Gastroesophageal sphincter (tissue), 4 donors: Measurements from ENCODE around the gene TCF4. TPM values are rescaled to one million over a fixed set of nuclear protein-coding genes. Genes with fewer than 3 reads are reported as not detected.
A peak's percentile ranks its signal among the peaks of the same experiment; 100 is the strongest.

Experiments
- ATAC-seq: fragments of 150-250 bp; one replicate; pipeline ENCODE4 v1.9.1; 2016; ENCODE audit warnings: mild to moderate bottlenecking, moderate library complexity
- H3K27ac ChIP-seq, 4 donors: fragments of 200-600 bp; sonication (generic) in 3 of 4; 1 replicate in 3 of 4; 2 replicates in 1 of 4; pipeline ENCODE4 v1.5.1; 2016 to 2019
- H3K27me3 ChIP-seq: fragments of 200-600 bp; sonication (generic); one replicate; pipeline ENCODE4 v1.5.1; 2019
- H3K36me3 ChIP-seq, 2 donors: fragments of 200-600 bp; sonication (generic); one replicate each; pipeline ENCODE4 v1.5.1; 2019; ENCODE audit warnings: control low read depth in 1 of 2
- H3K4me1 ChIP-seq, 3 donors: fragments of 200-600 bp; sonication (generic); 1 replicate in 2 of 3; 2 replicates in 1 of 3; pipeline ENCODE4 v1.5.1; 2016 to 2019; ENCODE audit warnings: control low read depth in 2 of 3
- H3K4me3 ChIP-seq, 2 donors: fragments of 200-600 bp; sonication (generic); one replicate each; pipeline ENCODE4 v1.5.1; 2019; ENCODE audit warnings: mild to moderate bottlenecking in 1 of 2, moderate library complexity in 1 of 2
- H3K9me3 ChIP-seq, 3 donors: fragments of 200-600 bp; sonication (generic); one replicate each; pipeline ENCODE4 v1.5.1; 2017 to 2019; ENCODE audit warnings: control low read depth in 2 of 3
- EP300 ChIP-seq: sonication (generic); formaldehyde crosslinking; IDR thresholded peaks from one replicate; pipeline ENCODE4 v1.6.1; 2017; ENCODE audit warnings: antibody characterized with exemption, mild to moderate bottlenecking
- POLR2A ChIP-seq, 2 donors: fragments of 450-650 bp; IDR thresholded peaks; one replicate each; pipeline ENCODE4 v1.6.1; 2017; ENCODE audit warnings: antibody characterized with exemption in 2 of 2, mild to moderate bottlenecking in 2 of 2, moderate library complexity in 1 of 2
- POLR2AphosphoS5 ChIP-seq: sonication (generic); formaldehyde crosslinking; IDR thresholded peaks from one replicate; pipeline ENCODE4 v1.6.1; 2017; ENCODE audit warnings: antibody characterized with exemption
- WGBS, 2 donors: methylation state at CpG; one replicate each; pipeline ENCODE4 v1.1.5; 2018; ENCODE audit warnings: low coverage in 1 of 2; 5-methylcytosine and 5-hydroxymethylcytosine counted together
- total RNA-seq, 4 donors: library from RNA; depleted of rRNA; stranded (reverse); fragments of >200 nt; gene quantifications; one replicate each; pipeline ENCODE4 v1.1.0, GENCODE V29; 2016
- TF ChIP-seq, protein P1 (sequence below), 4 experiments: fragments of 200-600 bp in 2 of 4; fragments of 450-650 bp in 2 of 4; sonication (generic) in 1 of 4; IDR thresholded peaks; one replicate each; pipeline ENCODE4 v1.5.1; 2017 to 2019; ENCODE audit warnings: antibody characterized with exemption in 4 of 4, mild to moderate bottlenecking in 2 of 4, moderate library complexity in 2 of 4

Gene TCF4
- total RNA-seq: 10 to 100 TPM; 64.1 to 87.6 (median 76.2) TPM

DNA sequence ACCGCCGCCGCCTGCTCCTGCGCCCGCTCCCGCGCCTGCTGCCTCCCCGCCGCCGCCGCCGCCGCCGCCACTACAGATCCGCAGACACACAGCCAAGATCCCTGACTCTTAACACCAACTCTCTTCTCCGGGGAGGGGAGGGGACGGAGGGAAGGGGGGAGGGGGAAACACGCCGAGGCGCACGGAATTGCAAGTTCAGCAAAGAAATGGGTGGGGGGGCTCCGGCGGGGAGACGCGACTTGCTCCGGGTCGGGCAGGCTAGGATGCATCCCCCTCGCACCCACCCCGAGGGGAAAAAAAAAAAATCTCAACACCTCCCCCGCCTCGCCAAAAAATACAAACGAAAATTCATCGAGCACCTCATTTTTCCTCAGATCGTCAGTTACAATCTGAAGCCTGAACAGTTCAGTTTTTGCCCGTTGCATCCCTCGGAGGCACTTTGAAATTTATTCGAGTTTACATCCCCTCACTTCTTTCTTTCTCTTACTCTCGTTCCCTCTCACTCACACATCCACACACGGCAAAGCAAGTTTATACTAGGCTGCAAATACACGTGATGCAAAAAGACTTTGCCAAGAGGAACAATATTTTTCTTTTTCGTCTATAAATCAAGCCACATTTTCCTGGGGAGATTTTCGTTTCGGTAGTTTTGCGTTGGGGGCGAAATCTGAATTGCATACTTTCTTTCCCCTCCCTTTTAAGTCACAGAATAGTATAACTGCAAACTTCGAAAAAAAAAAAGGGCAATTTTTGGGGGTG, at the start of gene TCF4:
Gene TCF4, minus strand, starts transcription at position 82 of the 759 bp plus-strand sequence. CDS start 1,076 bp downstream, outside the sequence.
- H3K4me1 ChIP-seq: peaks cover 0 to 43% (median 3%) of the 10 kb centered on the region in 3 donors
- WGBS, 2 donors: 1% methylated on average over 23 to 25 of the region's 46 CpGs
- ATAC-seq: peak; percentile 32
- H3K36me3 ChIP-seq: no peaks in the 10 kb centered on the region
- no peak for TF ChIP-seq POLR2A (IDR thresholded peaks at IDR 0.05)
- TF ChIP-seq EP300: no peak
- no peak for TF ChIP-seq POLR2AphosphoS5
- TF ChIP-seq, protein P1, sequence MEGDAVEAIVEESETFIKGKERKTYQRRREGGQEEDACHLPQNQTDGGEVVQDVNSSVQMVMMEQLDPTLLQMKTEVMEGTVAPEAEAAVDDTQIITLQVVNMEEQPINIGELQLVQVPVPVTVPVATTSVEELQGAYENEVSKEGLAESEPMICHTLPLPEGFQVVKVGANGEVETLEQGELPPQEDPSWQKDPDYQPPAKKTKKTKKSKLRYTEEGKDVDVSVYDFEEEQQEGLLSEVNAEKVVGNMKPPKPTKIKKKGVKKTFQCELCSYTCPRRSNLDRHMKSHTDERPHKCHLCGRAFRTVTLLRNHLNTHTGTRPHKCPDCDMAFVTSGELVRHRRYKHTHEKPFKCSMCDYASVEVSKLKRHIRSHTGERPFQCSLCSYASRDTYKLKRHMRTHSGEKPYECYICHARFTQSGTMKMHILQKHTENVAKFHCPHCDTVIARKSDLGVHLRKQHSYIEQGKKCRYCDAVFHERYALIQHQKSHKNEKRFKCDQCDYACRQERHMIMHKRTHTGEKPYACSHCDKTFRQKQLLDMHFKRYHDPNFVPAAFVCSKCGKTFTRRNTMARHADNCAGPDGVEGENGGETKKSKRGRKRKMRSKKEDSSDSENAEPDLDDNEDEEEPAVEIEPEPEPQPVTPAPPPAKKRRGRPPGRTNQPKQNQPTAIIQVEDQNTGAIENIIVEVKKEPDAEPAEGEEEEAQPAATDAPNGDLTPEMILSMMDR (IDR thresholded peaks at IDR 0.05): no peak
- H3K27ac ChIP-seq: peak within 1 kb of the TSS; percentile 70 to 91 (median 90)
- H3K27me3 ChIP-seq: no peaks in the 10 kb centered on the region
- peak within 1 kb of the TSS; percentile 73 to 75 for H3K4me3 ChIP-seq
- no peaks in the 10 kb centered on the region for H3K9me3 ChIP-seq

DNA sequence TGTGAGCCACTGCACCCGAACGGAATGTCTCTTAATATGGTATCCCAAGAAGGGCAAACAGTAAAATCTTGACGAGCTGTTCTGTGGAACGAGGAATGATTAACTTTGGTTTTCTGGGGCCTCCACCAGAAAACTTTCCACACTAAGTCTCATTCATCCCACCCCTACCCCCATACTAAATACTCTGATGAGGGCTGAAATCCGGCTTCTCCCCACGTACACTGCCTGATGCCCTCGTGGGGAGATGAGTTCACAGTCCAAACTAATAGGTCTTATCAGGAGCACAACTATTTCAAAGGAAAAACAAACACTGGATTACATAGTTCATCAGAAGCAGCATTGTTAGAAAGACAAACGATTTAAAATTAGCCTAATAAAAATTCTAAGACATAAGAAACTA, 49.2 kb upstream of the TCF4 start:
- ATAC-seq: no peak
- no peak overlapping the region for H3K27ac ChIP-seq
- H3K4me1 ChIP-seq: no peaks in the 10 kb centered on the region
- H3K27me3 ChIP-seq: no peaks in the 10 kb centered on the region
- H3K4me3 ChIP-seq: no peak overlapping the region
- H3K36me3 ChIP-seq: no peaks in the 10 kb centered on the region
- TF ChIP-seq POLR2AphosphoS5 (no peak), EP300 (no peak), POLR2A (IDR thresholded peaks at IDR 0.05) (no peak)
- TF ChIP-seq, protein P1 (IDR thresholded peaks at IDR 0.05): no peak
- WGBS, 2 donors: 60 to 63% methylated on average over 1 to 6 of the region's 8 CpGs
- H3K9me3 ChIP-seq: peaks cover 0 to 11% (median 0%) of the 10 kb centered on the region in 3 donors

DNA sequence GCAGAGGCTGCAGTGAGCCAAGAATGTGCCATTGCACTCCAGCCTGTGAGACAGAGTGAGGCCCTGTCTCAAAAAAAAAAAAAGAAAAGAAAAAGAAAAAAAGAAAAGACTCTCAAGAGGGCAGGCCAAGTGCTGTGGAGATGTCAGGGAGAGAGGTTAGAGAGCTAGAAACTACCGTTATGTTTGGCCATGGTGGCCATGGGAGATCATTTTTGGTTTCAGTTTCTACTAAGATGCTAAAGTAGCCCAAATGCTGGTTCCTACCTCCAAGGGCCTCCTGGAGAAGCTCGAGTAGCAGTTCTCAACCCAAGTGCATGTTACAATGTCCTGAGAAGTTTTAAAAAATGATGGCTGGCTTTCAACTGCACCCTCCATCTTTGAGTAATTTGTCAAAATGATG, 47.4 kb upstream of the TCF4 start:
- H3K27ac ChIP-seq: no peak overlapping the region
- no peak for ATAC-seq
- 35 to 50% methylated on average over 2 of the region's 2 CpGs for WGBS, 2 donors
- no peak overlapping the region for H3K4me3 ChIP-seq
- H3K9me3 ChIP-seq: no peaks in the 10 kb centered on the region
- TF ChIP-seq, protein P1 (IDR thresholded peaks at IDR 0.05): no peak
- TF ChIP-seq EP300 (no peak), POLR2A (IDR thresholded peaks at IDR 0.05) (no peak), POLR2AphosphoS5 (no peak)
- H3K4me1 ChIP-seq: no peaks in the 10 kb centered on the region
- H3K36me3 ChIP-seq: no peaks in the 10 kb centered on the region
- H3K27me3 ChIP-seq: no peaks in the 10 kb centered on the region

DNA sequence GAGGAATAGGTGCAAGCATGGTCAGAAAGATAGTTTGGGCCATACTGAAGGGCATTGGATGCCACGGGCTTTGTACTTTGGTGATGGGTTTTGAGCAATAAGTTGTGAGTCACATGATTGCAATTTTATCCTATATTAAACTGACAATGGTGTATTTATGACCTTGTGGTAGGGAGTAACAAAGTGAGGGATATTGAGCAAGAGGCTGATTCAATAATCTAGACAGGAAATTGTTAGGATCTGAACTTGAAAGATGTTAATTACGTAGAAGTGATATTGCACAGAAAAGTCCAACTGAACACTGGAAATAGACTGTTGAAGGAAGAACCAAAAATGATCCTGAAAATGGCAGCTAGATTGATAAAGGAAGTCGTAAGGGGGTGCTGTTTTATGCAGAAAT, 46.6 kb upstream of the TCF4 start:
- Histone ChIP-seq H3K4me3 (no peak overlapping the region), H3K27me3 (no peaks in the 10 kb centered on the region), H3K27ac (no peak overlapping the region), H3K4me1 (no peaks in the 10 kb centered on the region), H3K36me3 (no peaks in the 10 kb centered on the region), H3K9me3 (no peaks in the 10 kb centered on the region)
- ATAC-seq: no peak
- TF ChIP-seq EP300: no peak
- TF ChIP-seq, protein P1 (IDR thresholded peaks at IDR 0.05): no peak
- WGBS, 2 donors: 74 to 84% methylated on average over 3 of the region's 3 CpGs

DNA sequence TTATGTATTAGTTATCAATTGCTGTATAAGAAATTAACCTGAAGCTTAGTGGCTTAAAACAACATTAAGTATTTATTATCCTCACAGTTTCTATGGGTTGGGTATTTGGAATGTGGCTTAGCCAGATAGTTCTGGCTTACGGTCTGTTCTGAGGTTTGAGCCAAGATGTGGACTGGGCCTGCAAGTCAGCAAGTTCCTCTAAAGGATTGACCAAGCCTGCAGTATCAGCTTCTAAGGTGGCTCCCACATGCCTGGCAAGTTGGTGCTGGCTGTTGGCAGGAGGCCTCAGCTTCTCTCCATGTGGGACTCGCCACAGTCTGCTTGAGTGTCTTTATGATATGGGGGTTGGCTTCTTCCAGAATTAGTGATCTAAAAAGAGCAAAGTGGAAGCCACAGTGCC, 45.0 kb upstream of the TCF4 start:
- 80 to 86% methylated on average over 1 of the region's 2 CpGs for WGBS, 2 donors
- Histone ChIP-seq H3K4me1 (no peaks in the 10 kb centered on the region), H3K36me3 (no peaks in the 10 kb centered on the region), H3K4me3 (no peak overlapping the region), H3K27me3 (no peaks in the 10 kb centered on the region), H3K27ac (no peak overlapping the region), H3K9me3 (no peaks in the 10 kb centered on the region)
- no peak for ATAC-seq
- TF ChIP-seq EP300: no peak
- no peak for TF ChIP-seq POLR2AphosphoS5
- TF ChIP-seq POLR2A (IDR thresholded peaks at IDR 0.05): no peak
- TF ChIP-seq, protein P1 (IDR thresholded peaks at IDR 0.05): no peak
